Fibroblast of skin of abdomen (primary cell): ENCODE data around the gene IL2. TPM values are rescaled to one million over a fixed set of nuclear protein-coding genes. Genes with fewer than 3 reads are reported as not detected.

Source experiments
- DNase-seq: peaks from one replicate; pipeline ENCODE4 v3.0.0-alpha.2; 2013
- polyA plus RNA-seq, 2 experiments: library from polyadenylated mRNA; unstranded; fragments of 120-200 nt; gene quantifications; one replicate each; pipeline ENCODE4 v1.2.1, GENCODE V29; 2013; ENCODE audit not compliant: insufficient read length in 2 of 2

The IL2 gene
- polyA plus RNA-seq (2013, experiment 1 of 2; ENCODE audit: insufficient read length), result not detected
- not detected for polyA plus RNA-seq (2013, experiment 2 of 2; ENCODE audit: insufficient read length)

DNA sequence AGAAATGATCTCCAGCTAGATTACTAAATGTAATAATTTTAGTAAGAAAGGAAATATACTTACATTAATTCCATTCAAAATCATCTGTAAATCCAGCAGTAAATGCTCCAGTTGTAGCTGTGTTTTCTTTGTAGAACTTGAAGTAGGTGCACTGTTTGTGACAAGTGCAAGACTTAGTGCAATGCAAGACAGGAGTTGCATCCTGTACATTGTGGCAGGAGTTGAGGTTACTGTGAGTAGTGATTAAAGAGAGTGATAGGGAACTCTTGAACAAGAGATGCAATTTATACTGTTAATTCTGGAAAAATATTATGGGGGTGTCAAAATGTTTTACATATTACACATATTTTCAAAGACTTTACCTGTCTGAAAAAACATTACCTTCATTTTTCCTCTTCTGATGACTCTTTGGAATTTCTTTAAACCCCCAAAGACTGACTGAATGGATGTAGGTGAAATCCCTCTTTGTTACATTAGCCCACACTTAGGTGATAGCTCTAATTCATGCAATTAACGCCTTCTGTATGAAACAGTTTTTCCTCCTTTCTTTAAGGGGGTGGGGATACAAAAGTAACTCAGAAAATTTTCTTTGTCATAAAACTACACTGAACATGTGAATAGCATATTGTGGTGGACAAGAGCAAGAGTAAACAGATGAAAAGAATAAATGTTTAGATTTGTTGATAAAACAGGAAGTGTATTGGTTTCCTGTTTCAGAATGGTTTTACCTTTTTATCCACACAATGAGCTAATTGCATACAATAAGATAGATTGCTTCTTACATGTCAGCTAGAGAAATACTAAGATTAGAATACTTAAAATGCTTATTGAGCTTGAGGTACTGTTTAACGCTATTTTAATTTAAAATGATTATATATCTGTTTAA is at the start of gene IL2:
Gene IL2, minus strand, starts transcription at position 495 of the 886 bp plus-strand sequence. Its CDS starts 285 bp downstream, at position 210.
- no peak for DNase-seq

DNA sequence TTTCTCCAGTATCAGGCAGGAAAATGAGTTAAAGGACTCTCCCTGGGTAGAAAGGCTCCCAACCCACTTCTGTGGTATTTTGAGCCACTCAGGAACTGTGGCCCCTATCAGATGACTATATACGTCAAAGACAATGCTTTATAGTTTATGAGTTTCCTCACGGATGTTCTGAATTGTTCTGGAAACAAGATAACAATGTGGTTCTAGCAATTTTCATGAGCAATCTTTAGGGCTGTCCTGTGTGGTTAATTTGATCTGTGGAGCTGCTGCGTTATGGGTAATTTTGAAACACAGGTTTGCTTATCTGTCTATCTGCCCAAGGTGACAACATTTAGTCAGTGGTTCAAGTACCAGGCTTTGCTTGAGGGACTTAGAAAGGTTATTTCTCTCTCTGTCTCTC is 46.7 kb upstream of the IL2 start:
- no peak for DNase-seq

GRCh38 chr4:122500852-122501501 is 44.5 kb upstream of the IL2 start:
- no peak for DNase-seq

- DNase-seq, result no peak
Observed at GRCh38 chr4:122489061-122489460, 32.5 kb upstream of the IL2 start.

- no peak for DNase-seq
Observed at GRCh38 chr4:122483481-122483880, 27.0 kb upstream of the IL2 start.

GRCh38 chr4:122481766-122482405 is 25.4 kb upstream of the IL2 start:
- peak; percentile 52 for DNase-seq

GRCh38 chr4:122480655-122481487 is 24.3 kb upstream of the IL2 start:
- no peak for DNase-seq

GRCh38 chr4:122479935-122480416 is 23.5 kb upstream of the IL2 start:
- peak; percentile 33 for DNase-seq

GRCh38 chr4:122476745-122477144 is 20.2 kb upstream of the IL2 start:
- DNase-seq, result no peak

DNA sequence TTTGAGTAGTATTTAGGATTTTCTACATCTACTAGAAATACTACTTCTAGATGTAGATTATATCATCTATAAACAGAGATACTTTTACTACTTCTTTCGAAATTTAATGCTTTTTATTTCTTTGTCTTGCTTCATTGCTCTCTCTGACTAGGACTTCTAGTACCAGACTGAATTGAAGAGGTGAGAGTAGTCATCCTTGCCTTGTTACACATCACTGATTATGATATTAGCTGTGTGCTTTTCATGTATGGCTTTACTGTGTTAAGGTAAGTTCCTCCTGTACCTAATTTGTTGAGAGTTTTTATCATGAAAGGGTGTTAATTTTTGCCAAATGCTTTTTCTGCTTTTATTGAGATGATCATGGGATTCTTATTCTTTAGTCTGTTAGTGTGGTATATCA is 19.6 kb upstream of the IL2 start:
- DNase-seq, result no peak

DNA sequence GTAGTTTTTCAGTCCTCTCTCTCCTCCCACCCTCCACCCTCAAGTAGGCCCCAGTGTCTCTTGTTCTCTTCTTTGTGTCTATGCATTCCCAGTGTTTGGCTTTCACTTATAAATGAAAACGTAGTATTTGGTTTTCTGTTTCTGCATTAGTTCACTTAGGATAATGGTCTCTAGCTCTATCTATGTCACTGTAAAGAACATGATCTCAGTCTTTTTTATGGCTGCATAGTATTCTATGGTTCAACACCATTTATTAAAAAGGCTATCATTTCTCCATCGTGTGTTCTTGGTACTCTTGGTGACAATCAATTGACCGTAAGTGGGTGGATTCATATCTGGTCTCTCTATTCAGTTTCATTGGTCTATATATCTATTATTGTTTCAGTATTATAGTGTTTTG is 18.7 kb upstream of the IL2 start:
- no peak for DNase-seq

GRCh38 chr4:122469457-122469856 is 12.9 kb upstream of the IL2 start:
- no peak for DNase-seq

DNA sequence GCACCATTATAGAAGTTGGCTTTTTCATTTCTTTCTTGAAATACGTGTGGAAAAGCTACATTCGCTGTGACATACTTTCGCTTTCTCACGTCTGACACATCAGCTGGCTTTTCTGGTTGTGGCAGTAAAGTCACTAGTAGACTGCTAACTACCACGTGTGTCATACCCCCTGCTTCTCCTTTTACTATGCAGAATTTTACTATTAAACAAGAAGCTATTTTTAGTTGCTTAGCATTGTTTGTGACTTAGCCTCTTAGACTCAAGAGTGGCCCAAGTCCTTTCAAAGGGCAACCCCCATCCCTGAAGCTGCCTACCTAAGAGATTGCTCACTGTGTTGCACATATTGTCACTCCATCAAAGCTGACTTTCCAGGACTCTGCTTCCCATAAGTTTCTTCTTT is 2.1 kb upstream of the IL2 start:
- DNase-seq, result no peak

DNA sequence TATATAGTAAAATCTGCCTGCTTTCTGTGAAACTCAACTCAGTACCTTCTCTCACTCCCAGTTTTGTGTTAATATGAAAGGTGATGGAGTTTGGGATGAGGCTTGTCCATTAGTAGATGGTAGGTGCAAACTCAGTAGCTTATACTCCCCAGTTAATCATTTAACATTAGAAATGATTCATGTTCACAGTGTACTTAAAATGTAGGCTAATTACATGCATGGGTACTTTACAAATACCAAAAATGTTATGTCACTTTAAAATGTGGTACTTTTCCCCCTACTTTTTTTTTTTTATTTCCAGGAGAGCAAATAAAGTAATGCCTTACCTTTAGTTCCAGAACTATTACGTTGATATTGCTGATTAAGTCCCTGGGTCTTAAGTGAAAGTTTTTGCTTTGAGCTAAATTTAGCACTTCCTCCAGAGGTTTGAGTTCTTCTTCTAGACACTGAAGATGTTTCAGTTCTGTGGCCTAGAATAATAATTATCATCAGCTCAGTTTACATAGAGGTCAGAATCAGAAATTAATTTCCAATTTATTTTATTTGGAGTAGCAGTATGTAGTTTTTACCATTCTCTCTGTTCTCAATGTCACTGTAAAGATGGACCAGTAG is 3.0 kb downstream of the IL2 start:
- no peak for DNase-seq

DNA sequence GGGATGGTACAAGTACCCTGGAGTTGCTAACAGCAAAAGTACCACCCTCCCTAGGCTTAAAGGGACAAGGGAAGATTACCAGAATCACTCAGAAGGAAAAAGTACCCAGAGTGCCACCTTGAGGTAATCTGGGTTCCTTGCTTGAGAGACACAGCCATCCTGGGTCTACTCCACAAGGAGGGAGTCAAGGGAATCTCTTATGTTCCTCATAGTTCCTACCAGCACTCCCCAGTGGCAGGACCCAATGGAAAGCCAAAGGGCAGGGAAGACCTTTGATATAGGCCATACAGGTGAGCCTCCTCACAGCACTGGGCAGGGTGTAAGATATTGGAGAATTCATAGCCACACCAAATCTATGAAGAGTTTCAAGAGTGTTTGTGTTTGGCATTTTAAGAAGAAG is 5.7 kb downstream of the IL2 start:
- no peak for DNase-seq

- no peak for DNase-seq
Observed at GRCh38 chr4:122434285-122434684, 22.2 kb downstream of the IL2 start.

- no peak for DNase-seq
Observed at GRCh38 chr4:122431351-122431750, 25.2 kb downstream of the IL2 start.

DNA sequence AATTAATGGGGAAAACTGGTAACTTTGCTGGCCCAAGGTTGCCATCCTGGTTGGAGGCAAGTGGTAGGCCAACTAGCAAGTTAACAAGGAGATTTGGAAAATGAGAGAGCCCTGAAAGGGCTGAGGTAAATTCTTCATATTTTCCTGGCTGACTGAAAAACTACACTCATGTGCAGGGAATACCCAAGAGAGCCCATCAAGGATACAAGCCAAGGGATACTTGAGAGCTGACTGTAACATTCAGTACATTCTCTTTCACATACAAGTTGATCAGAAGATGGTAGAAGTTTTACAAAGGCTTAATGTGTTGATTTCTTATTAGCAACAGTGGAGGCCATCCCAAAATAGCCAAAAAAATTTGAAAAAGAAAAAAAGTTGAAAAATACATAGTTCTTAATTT is 33.3 kb downstream of the IL2 start:
- peak; percentile 13 for DNase-seq

- DNase-seq, result peak; percentile 1
Observed at GRCh38 chr4:122412547-122412946, 44.0 kb downstream of the IL2 start.

- no peak for DNase-seq
Observed at GRCh38 chr4:122403861-122404260, 52.7 kb downstream of the IL2 start.
